ENCODE results near the gene KLF15.

The KLF15 gene

GRCh38 chr3:126319701-126320295 is 37.4 kb downstream of the KLF15 start:
- FAIRE-seq = no peak

- no peak for FAIRE-seq
Measured at GRCh38 chr3:126317029-126317996, 39.9 kb downstream of the KLF15 start.

GRCh38 chr3:126316501-126316939 is 40.7 kb downstream of the KLF15 start:
- FAIRE-seq = no peak

- FAIRE-seq = no peak
Measured at GRCh38 chr3:126316031-126316461, 41.2 kb downstream of the KLF15 start.

- FAIRE-seq = no peak
Measured at GRCh38 chr3:126314790-126315658, 42.2 kb downstream of the KLF15 start.

- FAIRE-seq = no peak
Measured at GRCh38 chr3:126314305-126314789, 42.9 kb downstream of the KLF15 start.

GRCh38 chr3:126313580-126314304 is 43.5 kb downstream of the KLF15 start:
- no peak for FAIRE-seq

- FAIRE-seq = no peak
Measured at GRCh38 chr3:126313166-126313565, 44.0 kb downstream of the KLF15 start.

- no peak for FAIRE-seq
Measured at GRCh38 chr3:126312341-126312740, 44.9 kb downstream of the KLF15 start.

- FAIRE-seq = no peak
Measured at GRCh38 chr3:126311338-126311978, 45.8 kb downstream of the KLF15 start.

GRCh38 chr3:126310816-126311215 is 46.4 kb downstream of the KLF15 start:
- FAIRE-seq = no peak

- FAIRE-seq = no peak
Measured at GRCh38 chr3:126309861-126310655, 47.1 kb downstream of the KLF15 start.

- no peak for FAIRE-seq
Measured at GRCh38 chr3:126309165-126309564, 48.0 kb downstream of the KLF15 start.

GRCh38 chr3:126308394-126309125 is 48.6 kb downstream of the KLF15 start:
- no peak for FAIRE-seq

- FAIRE-seq = no peak
Measured at GRCh38 chr3:126307591-126308393, 49.4 kb downstream of the KLF15 start.

GRCh38 chr3:126306888-126307482 is 50.2 kb downstream of the KLF15 start:
- FAIRE-seq = no peak

GRCh38 chr3:126306397-126306796 is 50.8 kb downstream of the KLF15 start:
- no peak for FAIRE-seq

- FAIRE-seq = no peak
Measured at GRCh38 chr3:126305427-126305826, 51.8 kb downstream of the KLF15 start.

- no peak for FAIRE-seq
Measured at GRCh38 chr3:126304704-126305103, 52.5 kb downstream of the KLF15 start.
